HEK293 (cell line): ENCODE measurements around the gene ZNF672.
"Not testable (repeated sequence)": the region's sequence is repeated elsewhere in the genome, so short reads cannot be mapped to it uniquely, and the experiment has no call there.

Experiments
- CTCF ChIA-PET: fragments of 350-600 bp; formaldehyde crosslinking; extraction: SDS; loops from one replicate; lab custom pipeline; 2021; ENCODE audit warnings: antibody characterized with exemption; lab: Yijun Ruan, JAX
- POLR2A ChIA-PET: fragments of 300-600 bp; formaldehyde crosslinking; extraction: SDS; loops from one replicate; lab custom pipeline; 2020; ENCODE audit warnings: antibody characterized with exemption, inconsistent platforms; lab: Yijun Ruan, JAX
- H3K27ac ChIP-seq: fragments of 200-500 bp; sonication (Bioruptor generic); 2 replicates; pipeline ENCODE4 v1.5.1; 2014; ENCODE audit warnings: low read depth, low read length, control low read depth, inconsistent platforms; ENCODE audit errors: extremely low read depth
- H3K36me3 ChIP-seq, 2 experiments: fragments of 200-500 bp in 1 of 2; sonication (Bioruptor generic) in 1 of 2; 1 replicate in 1 of 2; 2 replicates in 1 of 2; pipeline ENCODE4 v1.5.1; 2014 to 2017; ENCODE audit warnings: inconsistent platforms in 2 of 2, low read length in 2 of 2; ENCODE audit not compliant: control insufficient read depth in 2 of 2, insufficient read depth in 1 of 2
- H3K4me1 ChIP-seq: fragments of 200-500 bp; sonication (Bioruptor generic); 2 replicates; pipeline ENCODE4 v1.5.1; 2014; ENCODE audit warnings: mild to moderate bottlenecking, low read length, inconsistent platforms; ENCODE audit not compliant: control insufficient read depth, insufficient read depth
- H3K4me3 ChIP-seq: 2 replicates; pipeline ENCODE4 v1.5.1; 2011; ENCODE audit warnings: low read depth, mild to moderate bottlenecking, control low read depth, low read length, moderate library complexity
- H3K9me3 ChIP-seq: fragments of 200-500 bp; sonication (Bioruptor generic); 2 replicates; pipeline ENCODE4 v1.5.1; 2014; ENCODE audit warnings: low read depth, low read length, inconsistent platforms; ENCODE audit not compliant: control insufficient read depth, insufficient read depth
- AEBP2 ChIP-seq: fragments of 450-650 bp; formaldehyde crosslinking; IDR thresholded peaks from 2 replicates; pipeline ENCODE4 v1.5.1; 2016; ENCODE audit warnings: missing biosample characterization, missing genetic modification characterization, borderline replicate concordance
- BCL11A ChIP-seq: fragments of 450-650 bp; formaldehyde crosslinking; IDR thresholded peaks from 2 replicates; pipeline ENCODE4 v1.5.1; 2016; ENCODE audit warnings: low read depth, missing biosample characterization, missing genetic modification characterization
- KLF7 ChIP-seq: fragments of 450-650 bp; formaldehyde crosslinking; IDR thresholded peaks from 2 replicates; pipeline ENCODE4 v1.5.1; 2016; ENCODE audit warnings: missing biosample characterization, missing genetic modification characterization, borderline replicate concordance
- OSR2 ChIP-seq: fragments of 450-650 bp; formaldehyde crosslinking; IDR thresholded peaks from 2 replicates; pipeline ENCODE4 v1.5.1; 2016; ENCODE audit warnings: missing biosample characterization, missing genetic modification characterization
- SALL2 ChIP-seq: fragments of 450-650 bp; formaldehyde crosslinking; IDR thresholded peaks from 2 replicates; pipeline ENCODE4 v1.5.0; 2017; ENCODE audit warnings: missing biosample characterization, mild to moderate bottlenecking, missing genetic modification characterization, borderline replicate concordance
- SETDB1 ChIP-seq: IDR thresholded peaks from one replicate; pipeline ENCODE4 v1.6.1; 2017; ENCODE audit warnings: mild to moderate bottlenecking, low read length, moderate library complexity, mixed read lengths; ENCODE audit not compliant: insufficient read length
- SP7 ChIP-seq: fragments of 450-650 bp; formaldehyde crosslinking; IDR thresholded peaks from 2 replicates; pipeline ENCODE4 v1.5.1; 2016; ENCODE audit warnings: missing biosample characterization, missing genetic modification characterization
- TSHZ1 ChIP-seq: fragments of 450-650 bp; formaldehyde crosslinking; IDR thresholded peaks from 2 replicates; pipeline ENCODE4 v1.5.1; 2016; ENCODE audit warnings: missing biosample characterization, missing genetic modification characterization, borderline replicate concordance
- ZFP69B ChIP-seq: fragments of 450-650 bp; formaldehyde crosslinking; IDR thresholded peaks from 2 replicates; pipeline ENCODE4 v1.5.1; 2016; ENCODE audit warnings: missing biosample characterization, missing genetic modification characterization
- ZNF140 ChIP-seq: fragments of 450-650 bp; formaldehyde crosslinking; IDR thresholded peaks from 2 replicates; pipeline ENCODE4 v1.5.1; 2016; ENCODE audit warnings: missing biosample characterization, missing genetic modification characterization
- ZNF19 ChIP-seq: fragments of 450-650 bp; formaldehyde crosslinking; IDR thresholded peaks from 2 replicates; pipeline ENCODE4; 2016; ENCODE audit warnings: missing biosample characterization, missing genetic modification characterization, low read depth
- ZNF202 ChIP-seq: fragments of 450-650 bp; formaldehyde crosslinking; IDR thresholded peaks from 2 replicates; pipeline ENCODE4 v1.5.1; 2016; ENCODE audit warnings: missing biosample characterization, missing genetic modification characterization, borderline replicate concordance
- ZNF221 ChIP-seq: fragments of 450-650 bp; formaldehyde crosslinking; IDR thresholded peaks from 2 replicates; pipeline ENCODE4 v1.5.1; 2017; ENCODE audit warnings: missing biosample characterization, missing genetic modification characterization, borderline replicate concordance
- ZNF23 ChIP-seq: fragments of 450-650 bp; formaldehyde crosslinking; IDR thresholded peaks from 2 replicates; pipeline ENCODE4 v1.5.1; 2016; ENCODE audit warnings: missing biosample characterization, missing genetic modification characterization, borderline replicate concordance
- ZNF354C ChIP-seq: fragments of 450-650 bp; formaldehyde crosslinking; IDR thresholded peaks from 2 replicates; pipeline ENCODE4 v1.5.1; 2016; ENCODE audit warnings: missing biosample characterization, missing genetic modification characterization, low read depth, borderline replicate concordance
- ZNF37A ChIP-seq: fragments of 450-650 bp; IDR thresholded peaks from 2 replicates; pipeline ENCODE4 v1.5.1; 2018; ENCODE audit warnings: missing biosample characterization, missing genetic modification characterization
- ZNF571 ChIP-seq: fragments of 450-650 bp; formaldehyde crosslinking; IDR thresholded peaks from 2 replicates; pipeline ENCODE4 v1.5.0; 2017; ENCODE audit warnings: missing biosample characterization, missing genetic modification characterization
- ZNF596 ChIP-seq: fragments of 450-650 bp; IDR thresholded peaks from 2 replicates; pipeline ENCODE4 v1.5.0; 2018; ENCODE audit warnings: missing biosample characterization, mild to moderate bottlenecking, missing genetic modification characterization, moderate library complexity
- ZNF629 ChIP-seq: fragments of 450-650 bp; formaldehyde crosslinking; IDR thresholded peaks from 2 replicates; pipeline ENCODE4 v1.5.1; 2017; ENCODE audit warnings: missing biosample characterization, missing genetic modification characterization
- ZNF707 ChIP-seq: fragments of 450-650 bp; formaldehyde crosslinking; IDR thresholded peaks from 2 replicates; pipeline ENCODE4 v1.5.1; 2016; ENCODE audit warnings: missing biosample characterization, missing genetic modification characterization
- ZNF777 ChIP-seq: fragments of 450-650 bp; formaldehyde crosslinking; IDR thresholded peaks from 2 replicates; pipeline ENCODE4 v1.5.1; 2017; ENCODE audit warnings: missing biosample characterization, missing genetic modification characterization, borderline replicate concordance
- ZSCAN5A ChIP-seq: fragments of 450-650 bp; formaldehyde crosslinking; IDR thresholded peaks from 2 replicates; pipeline ENCODE4 v1.5.1; 2016; ENCODE audit warnings: missing biosample characterization, missing genetic modification characterization

The ZNF672 gene

GRCh38 chr1:248792342-248792741, 45.7 kb upstream of the ZNF672 start:
- Histone ChIP-seq H3K4me1 (no peaks in the 10 kb centered on the region), H3K9me3 (no peaks in the 10 kb centered on the region), H3K36me3 (no peaks in the 10 kb centered on the region), H3K4me3 (no peak overlapping the region), H3K27ac (no peak overlapping the region)
- ChIA-PET CTCF (no interaction called here), POLR2A (no interaction called here)
- no peak for TF ChIP-seq ZNF777 (tag by site-specific recombination)
- TF ChIP-seq ZNF23 = no peak
- no peak for TF ChIP-seq SALL2 (tag by site-specific recombination)
- TF ChIP-seq ZNF629 (tag by site-specific recombination) = no peak
- no peak for TF ChIP-seq ZNF37A
- no peak for TF ChIP-seq ZNF354C (tag by site-specific recombination)
- no peak for TF ChIP-seq KLF7 (tag by site-specific recombination)
- TF ChIP-seq ZFP69B (tag by site-specific recombination) = no peak
- TF ChIP-seq ZNF202 = no peak
- no peak for TF ChIP-seq ZNF707 (tag by site-specific recombination)
- TF ChIP-seq ZNF19 (tag by site-specific recombination) = no peak
- no peak for TF ChIP-seq ZNF221 (tag by site-specific recombination)
- no peak for TF ChIP-seq SP7 (tag by site-specific recombination)

GRCh38 chr1:248793592-248793991, 44.4 kb upstream of the ZNF672 start:
- ChIA-PET POLR2A (no interaction called here), CTCF (interaction anchor here (0.6 kb wide), 1 partner anchor 51 kb away, joined by 3 read pairs; no protein-coding TSS in a partner anchor)
- no peak overlapping the region for H3K4me3 ChIP-seq
- no peaks in the 10 kb centered on the region for H3K36me3 ChIP-seq
- no peaks in the 10 kb centered on the region for H3K4me1 ChIP-seq
- H3K27ac ChIP-seq = no peak overlapping the region
- TF ChIP-seq ZSCAN5A (tag by site-specific recombination) (no peak), ZNF596 (no peak), ZNF571 (tag by site-specific recombination) (no peak), SETDB1 (no peak)
- no peaks in the 10 kb centered on the region for H3K9me3 ChIP-seq

GRCh38 chr1:248794663-248795062, 43.4 kb upstream of the ZNF672 start:
- H3K4me3 ChIP-seq, H3K4me1 ChIP-seq, POLR2A ChIA-PET, H3K9me3 ChIP-seq, H3K27ac ChIP-seq, H3K36me3 ChIP-seq: not testable (repeated sequence)
- CTCF ChIA-PET = interaction anchor here (0.6 kb wide), 1 partner anchor 76 kb away, joined by 3 read pairs; no protein-coding TSS in a partner anchor

- ChIA-PET CTCF (no interaction called here), POLR2A (no interaction called here)
- Histone ChIP-seq H3K9me3 (no peaks in the 10 kb centered on the region), H3K27ac (no peak overlapping the region), H3K36me3 (no peaks in the 10 kb centered on the region), H3K4me1 (no peaks in the 10 kb centered on the region), H3K4me3 (no peak overlapping the region)
- no peak for TF ChIP-seq ZNF140 (tag by site-specific recombination)
- no peak for TF ChIP-seq ZNF629 (tag by site-specific recombination)
- TF ChIP-seq OSR2 (tag by site-specific recombination) = no peak
- no peak for TF ChIP-seq BCL11A (tag by site-specific recombination)
- TF ChIP-seq AEBP2 (tag by site-specific recombination) = no peak
- no peak for TF ChIP-seq ZNF221 (tag by site-specific recombination)
- no peak for TF ChIP-seq ZNF571 (tag by site-specific recombination)
- no peak for TF ChIP-seq KLF7 (tag by site-specific recombination)
- no peak for TF ChIP-seq TSHZ1 (tag by site-specific recombination)
Measured at GRCh38 chr1:248798791-248799190, 39.2 kb upstream of the ZNF672 start.
